HG03108 (cell line): Measurements from ENCODE around the gene NCOA3.

Experiments
- ATAC-seq: cut with Tn5 transposase; IDR thresholded peaks from one replicate; pipeline ENCODE4 v1.9.1; 2021; ENCODE audit warnings: moderate library complexity; ENCODE audit not compliant: unreplicated experiment

NCOA3 gene

DNA sequence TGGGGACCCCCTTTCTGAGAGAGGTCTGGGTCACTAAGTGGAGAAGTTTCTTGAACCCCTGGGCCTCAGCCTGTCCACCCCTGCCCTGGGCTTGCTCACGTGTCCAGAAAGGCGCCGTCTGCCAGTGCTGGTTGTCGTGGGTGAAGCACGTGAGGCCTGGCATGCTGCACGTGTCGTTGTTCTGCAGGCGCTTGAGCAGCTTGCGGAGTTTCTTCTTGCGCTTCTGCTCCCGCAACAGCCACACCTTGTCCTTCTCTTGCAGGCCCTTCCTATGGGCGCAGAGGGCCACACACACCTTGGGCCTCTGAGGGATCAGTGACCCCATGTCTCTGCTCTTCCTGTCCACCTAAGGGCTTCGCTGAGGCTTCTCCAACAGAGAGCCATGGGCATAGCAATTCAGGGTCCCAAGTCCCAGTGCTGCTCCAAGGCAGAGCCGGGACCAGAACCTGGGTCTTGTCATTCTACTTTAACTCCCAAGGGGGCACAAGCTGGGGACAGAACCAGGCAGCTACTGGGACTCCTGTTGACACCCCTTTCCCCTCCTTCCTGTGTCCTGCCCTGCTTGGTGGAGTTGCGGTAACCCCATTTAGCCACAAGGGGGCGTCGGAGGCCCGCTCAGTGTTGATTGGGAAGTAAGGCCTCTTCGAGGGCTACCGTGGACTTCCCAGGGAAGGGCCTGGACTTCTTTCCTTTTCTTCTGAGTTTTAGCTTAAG, 161.8 kb downstream of the NCOA3 start:
- ATAC-seq: no peak

DNA sequence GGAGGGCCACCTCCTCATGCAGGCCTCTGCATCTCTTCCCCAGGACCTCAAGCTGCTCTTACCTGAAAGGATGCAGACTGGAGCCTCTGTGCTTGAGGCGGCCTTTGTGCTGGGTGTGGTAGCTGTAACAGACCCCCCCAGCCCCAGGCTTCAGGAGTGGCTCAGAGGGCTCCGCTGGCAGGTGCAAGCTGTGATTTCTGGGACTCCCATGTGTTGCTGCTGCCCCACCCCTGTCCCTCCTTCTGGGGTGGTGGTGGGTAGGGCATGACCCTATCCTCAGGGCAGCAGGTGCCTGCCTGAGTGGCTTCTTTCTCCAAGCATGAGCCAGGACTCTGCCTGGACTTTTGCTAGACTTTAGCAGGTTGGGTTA, 162.4 kb downstream of the NCOA3 start:
- ATAC-seq: no peak

DNA sequence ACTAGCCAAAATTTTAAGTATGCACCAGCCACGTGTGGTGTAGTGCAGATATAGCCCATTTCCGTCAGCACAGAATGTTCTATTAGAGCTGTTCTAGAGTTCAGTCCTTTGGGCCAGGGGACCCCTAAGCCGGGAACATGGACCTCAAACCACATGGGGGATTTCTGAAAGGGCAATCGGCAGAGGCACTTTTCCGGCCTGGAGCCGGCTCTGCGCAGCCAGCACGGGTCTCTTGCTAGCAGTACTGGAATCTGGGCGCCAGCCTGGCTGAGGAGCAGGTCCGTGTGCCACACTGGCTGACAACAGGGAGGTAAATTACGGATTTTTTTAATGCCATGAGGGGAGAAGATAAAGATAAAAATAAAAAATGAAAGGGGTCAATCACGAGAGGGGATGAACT, 163.1 kb downstream of the NCOA3 start:
- ATAC-seq: no peak

DNA sequence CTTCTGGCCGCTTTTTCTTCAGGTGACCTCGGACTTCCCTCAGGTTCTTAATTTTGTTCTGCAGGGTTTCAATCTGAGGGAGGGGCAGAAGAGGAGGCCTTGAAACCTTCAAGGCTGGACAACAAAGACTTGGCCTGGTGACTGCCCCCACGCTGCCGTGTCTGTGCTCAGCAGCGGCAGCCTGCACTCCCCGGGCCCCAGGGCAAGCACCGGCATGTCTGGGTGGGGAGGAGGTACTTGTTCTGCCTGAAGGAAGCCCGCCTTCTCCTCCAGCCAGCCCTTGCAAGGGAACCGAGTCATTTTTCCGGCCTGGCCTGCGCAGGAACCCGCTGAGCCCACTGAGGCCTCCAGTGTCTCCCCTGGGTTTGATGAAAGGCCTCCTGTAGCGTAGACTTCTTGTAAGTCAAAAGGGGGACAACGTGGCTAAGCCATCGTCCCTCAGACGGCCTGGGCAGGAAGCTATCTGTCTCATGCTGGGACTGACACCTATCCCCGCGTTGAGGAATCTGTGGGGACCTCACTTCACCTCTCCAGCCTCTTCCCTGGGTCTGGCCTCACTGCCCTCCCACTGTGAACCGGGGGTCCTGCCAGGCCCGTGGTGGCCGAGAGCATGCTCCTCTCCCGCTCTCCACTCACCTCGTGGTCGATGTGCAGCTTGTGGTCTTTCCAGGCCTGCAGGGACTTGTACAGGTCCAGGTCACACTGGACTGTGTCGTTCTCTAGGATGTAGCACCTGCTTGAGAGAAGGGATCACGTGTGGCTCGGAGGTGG, 163.7 kb downstream of the NCOA3 start:
- no peak for ATAC-seq

DNA sequence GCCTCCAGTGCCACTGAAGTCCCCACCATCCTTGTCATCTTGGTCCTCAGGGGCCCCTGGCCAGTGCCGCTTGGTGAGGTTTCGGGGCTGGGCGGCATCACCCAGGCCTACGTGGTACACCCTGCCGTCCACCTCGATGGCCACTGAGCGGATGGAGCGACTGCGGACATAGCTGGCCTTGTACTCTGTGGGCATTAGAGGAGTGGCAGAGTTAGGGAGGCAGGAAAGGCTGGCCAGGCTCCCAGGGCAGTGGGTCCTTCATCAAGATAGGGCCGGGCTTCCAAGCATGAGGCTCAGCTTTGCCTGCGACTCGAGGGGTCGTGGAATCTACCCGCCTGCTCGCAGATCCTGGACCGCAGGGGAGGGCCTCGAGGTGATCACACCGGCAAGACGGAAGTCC, 164.6 kb downstream of the NCOA3 start:
- no peak for ATAC-seq

DNA sequence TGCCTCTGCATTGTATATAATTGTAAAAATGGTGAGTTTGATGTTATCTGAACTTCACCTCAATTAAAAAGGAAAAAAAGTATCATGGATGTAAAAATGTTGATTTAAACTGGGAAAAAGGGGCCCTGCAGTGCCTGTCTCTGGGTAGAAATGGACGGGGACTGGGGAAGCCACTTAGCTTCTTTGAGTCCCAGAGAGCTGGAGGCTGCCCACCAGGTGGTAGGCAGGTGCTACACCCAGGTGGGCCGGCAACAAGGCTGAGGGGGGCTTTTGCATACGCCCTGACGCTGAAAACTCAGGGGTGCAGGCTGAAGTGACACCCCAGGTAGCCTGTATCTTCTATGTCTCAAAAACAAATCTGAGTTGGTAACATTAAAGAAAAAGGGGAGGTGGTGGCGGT, 165.4 kb downstream of the NCOA3 start:
- no peak for ATAC-seq

DNA sequence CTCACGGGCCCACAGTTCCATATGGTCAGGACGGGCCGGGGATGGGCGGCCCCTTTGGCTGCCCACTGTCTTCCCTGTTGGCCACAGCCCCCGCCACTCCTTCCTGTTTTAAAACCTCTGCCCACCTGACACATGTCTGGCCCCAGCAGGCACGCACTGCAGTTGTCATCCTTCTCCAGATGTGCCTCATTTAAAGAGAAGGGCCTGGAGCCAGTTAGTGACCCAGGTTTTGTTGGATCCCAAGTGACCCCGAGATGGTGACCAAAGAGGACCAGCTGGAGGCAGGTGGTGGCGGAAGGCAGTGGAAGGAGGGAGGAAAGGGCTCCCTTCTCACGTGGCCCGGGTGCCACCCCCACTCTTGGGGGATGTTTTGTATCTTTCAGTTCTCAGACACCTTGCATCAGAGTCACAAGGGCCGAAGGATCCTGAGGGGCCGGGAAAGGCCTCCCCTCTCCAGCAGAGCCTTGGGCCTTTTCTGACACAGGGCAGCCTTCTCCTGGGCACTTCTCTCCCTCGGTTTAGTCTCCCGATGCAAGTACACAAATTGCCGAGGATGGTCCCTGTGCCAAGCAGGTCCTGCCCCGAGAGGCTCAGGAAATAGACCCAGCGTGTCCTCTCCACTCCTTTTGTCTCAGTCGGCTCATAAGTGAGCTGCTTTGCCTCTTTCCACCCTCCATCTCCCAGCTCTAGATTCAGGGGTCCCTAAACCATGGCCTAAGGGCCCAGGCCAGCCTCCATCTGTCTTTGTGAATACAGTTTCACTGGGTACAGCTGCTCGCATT, 166.0 kb downstream of the NCOA3 start:
- ATAC-seq: no peak

DNA sequence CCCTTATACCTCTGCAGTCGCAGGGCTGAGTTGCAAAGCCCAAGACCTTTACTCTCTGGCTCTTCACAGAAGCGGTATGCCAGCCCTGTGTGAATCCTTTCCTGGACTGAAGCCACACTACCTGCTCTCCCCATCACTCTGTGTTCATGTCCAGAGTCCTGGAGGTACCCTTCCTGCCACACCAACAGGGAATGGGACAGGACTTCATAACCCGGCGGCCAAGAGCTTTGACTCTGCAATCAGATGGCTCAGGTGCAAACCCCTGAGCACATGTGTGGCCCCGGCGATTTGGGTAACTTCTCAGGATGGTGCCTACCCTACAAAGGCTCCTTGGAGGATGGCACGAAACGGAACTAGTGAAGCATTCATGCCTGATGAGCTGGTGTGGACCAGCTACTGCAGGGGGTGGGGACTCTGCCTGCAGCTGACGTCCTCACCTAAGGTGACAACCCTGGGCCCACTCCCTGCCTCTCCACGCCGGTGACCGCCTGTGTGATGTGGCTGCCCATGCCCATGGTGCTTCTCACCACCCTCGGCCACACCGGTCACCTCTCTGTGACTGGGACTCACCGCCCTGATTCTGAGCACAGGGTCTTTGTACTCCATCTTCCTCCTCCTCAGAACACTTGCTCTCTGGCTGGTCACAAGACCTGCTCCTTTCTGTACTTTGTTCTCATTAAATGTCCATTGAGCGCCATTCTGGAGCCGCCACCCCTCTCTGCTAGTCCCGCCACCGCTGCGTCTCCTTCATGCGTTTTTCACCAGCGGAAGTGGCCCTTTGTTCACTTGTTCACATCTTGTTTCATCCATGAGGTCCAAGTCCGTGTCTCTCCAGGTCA, 166.8 kb downstream of the NCOA3 start:
- ATAC-seq: no peak

DNA sequence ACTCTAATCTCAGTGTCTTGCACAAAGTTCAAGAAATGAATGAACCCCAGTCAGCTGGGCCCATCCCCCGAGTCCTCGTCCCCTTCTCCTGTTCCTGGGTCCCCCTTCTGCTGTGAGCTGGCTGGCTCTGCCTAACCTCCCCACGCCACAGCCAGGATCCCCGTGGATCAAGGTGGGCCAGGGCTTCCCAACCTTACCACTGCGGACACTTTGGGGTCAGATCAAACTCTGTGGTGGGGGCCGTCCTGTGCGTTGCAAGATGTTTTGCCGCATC, 167.4 kb downstream of the NCOA3 start:
- no peak for ATAC-seq

DNA sequence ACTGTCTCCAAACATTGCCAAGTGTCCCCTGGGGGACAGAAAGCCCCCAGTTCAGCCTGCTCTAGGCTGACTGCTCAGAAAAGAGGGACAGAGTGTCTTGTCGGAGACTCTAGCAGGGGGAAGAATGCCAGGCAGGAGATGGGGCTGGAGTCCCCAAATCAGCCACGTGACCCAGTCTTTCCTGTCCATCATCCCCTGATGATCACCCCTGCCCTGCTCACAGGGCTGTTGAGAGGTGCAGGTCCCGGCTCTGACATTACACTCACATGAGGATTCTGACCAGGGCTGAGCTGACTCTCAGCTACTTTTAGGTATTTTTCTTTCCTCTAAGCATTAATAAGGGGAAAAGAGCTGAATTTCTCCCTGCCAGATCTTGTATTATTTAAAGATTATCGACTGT, 167.8 kb downstream of the NCOA3 start:
- ATAC-seq: no peak

DNA sequence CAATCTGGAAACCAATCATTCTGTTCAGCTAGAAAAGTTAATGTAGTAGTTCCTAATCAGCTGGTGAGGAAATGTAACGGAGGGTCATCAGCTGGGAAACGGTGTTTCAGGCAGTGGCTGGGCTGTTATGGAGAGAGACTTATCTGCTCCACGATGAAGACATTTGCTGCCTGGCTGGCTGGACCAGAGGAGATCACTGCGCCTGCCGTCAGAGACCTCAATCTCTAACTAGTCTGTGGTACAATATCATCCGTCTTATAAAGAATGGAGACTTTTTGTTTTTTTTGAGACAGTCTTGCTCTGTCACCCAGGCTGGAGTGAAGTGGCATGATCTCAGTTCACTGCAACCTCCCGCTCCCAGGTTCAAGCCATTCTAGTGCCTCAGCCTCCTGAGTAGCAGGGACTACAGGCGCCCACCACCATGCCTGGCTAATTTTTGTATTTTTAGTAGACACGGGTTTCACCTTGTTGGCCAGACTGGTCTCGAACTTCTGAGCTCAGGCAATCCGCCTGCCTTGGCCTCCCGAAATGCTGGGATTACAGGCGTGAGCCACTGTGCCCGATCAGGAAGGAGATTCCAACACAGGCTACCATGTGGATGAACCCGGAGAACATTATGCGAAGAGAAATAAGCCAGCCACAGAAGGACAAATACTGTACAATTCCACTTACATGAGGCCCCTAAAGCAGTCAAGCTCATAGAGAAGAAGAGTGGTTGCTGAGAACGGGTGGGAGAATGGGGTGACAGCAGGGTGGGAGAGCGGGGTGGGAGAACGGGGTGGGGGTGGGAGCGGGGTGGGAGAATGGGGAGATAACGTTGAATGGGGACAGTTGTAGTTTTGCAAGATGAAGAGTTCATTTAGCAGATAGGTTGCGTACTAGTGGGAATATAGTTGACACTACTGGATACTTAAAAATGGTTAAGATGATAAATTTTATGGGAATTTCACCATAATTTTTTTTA, 168.5 kb downstream of the NCOA3 start:
- ATAC-seq: no peak

DNA sequence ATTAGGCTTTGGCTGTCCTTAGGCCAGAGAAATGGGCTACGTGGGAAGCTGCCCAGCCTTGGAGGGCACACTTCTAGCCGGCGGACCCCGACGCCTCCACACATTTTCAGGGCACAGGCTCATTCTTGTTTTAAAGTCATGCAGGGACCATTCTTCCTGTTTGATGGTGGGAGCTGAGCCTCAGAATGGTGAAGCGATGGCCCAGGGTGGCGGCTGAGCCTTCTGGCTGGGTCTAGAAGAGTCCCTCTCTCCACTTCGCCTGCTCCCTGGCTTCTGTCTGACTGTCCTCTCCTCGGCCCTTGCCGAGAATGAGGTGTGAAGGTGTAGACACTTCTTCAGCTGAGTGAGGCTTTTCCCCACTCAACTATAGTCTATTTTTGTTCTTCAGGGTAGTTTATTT, 169.2 kb downstream of the NCOA3 start:
- no peak for ATAC-seq

DNA sequence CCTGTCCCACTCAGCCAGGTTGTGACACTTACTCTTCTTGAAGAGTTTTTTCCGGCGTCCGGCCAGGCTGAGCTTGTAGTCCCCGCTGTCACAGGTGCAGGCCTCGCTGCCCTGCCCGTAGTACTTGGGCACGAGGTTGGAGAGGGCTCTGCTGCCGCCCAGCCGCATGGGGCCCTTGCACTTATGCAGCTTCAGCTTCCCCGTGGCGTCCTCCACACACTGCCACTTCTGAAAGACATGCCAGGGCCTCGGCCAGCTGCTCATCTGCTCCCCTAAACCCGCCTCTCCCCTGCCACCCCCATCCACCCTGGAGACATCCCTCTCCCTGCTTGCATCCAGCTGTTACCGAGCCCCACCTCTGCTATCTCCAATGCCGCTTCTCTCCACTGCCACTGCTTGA, 170.5 kb downstream of the NCOA3 start:
- no peak for ATAC-seq

DNA sequence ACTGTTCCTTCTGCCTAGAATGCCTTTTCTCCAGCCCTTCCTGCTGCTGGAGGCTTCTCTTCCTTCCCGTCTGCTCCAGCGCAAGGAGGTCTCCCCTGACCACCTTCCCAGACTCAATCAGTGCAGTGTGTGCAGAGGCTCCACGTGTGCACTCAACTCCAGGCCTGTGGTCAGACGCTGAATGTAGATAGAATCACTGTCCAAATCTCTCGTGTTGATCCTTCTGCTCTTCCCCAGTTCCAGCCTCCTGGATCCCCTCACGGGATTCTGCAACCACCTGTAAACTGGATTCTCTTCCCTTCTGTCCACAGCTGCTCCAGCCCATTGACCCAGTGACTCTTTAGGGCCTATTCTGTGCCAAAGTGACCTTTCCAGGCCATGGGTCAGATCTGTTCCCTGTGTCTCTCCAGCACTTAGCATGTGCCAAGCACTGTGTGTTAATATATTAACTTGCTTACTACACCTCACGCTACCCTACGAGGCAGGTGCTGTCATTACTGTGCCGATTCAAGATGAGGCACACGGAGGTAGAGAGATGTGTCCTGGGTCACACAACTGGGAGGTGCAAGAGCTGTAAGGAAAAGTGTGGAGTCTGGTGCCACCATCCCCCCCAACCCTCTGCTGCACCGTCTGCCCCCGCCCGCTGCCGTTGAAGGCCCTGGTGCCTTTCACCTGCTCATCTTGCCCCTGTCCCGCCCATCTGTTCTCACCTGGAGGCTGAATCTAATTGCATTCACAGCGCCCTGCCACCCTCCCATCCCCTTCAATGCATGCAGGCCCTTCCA, 171.4 kb downstream of the NCOA3 start:
- no peak for ATAC-seq

DNA sequence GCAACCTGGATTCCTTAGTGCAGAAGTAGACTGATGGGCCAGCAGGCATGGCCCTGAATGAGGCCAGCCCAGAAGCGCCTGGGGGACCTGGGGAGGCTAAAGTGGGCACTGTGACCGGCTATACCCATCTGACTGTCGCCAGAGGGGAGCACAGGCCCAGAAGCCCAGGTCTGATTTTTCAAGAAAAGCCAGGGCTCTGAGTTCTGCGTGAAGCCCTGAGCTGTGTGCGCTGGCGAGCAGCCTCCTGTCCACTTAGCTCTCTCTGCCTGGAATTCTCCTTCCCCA, 171.9 kb downstream of the NCOA3 start:
- ATAC-seq: no peak

DNA sequence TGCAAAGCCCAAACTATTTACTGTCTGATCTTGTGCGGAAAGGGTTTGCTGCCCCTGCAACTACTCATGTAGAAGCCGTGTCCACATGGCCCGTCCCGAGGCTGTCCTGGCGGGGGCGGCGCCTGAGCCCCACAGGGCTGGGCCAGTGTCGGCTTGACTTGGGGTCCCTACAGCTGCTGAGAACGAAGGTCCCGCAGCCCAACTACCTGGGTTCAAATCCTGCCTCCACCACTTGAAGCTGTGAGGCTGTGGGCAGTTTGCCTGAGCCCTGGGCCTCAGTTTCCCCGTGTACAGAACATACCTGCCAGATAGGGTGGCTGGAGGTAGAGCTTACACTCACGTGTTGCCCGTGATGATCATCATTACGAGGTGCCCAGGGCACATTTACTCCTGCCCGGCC, 172.5 kb downstream of the NCOA3 start:
- no peak for ATAC-seq

DNA sequence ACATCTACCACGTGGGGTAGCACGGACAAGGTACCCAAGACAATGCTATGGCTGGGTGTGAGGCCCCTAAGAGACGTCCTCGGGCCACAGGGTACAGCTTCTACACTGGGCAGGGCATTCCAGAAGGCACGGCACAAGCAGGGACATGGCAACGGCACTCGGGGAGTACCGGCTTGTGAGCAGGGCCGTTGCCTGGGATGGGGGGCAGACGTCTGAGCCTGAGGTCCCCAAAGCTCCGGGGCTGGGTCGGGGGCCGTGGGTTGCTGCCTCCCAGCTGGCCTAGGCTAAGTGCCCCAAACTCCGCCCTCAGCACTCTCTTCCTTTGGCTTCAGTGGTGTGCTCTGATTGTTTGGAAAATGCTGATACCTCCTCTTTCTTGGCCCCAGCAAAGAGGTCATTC, 173.0 kb downstream of the NCOA3 start:
- ATAC-seq: no peak

DNA sequence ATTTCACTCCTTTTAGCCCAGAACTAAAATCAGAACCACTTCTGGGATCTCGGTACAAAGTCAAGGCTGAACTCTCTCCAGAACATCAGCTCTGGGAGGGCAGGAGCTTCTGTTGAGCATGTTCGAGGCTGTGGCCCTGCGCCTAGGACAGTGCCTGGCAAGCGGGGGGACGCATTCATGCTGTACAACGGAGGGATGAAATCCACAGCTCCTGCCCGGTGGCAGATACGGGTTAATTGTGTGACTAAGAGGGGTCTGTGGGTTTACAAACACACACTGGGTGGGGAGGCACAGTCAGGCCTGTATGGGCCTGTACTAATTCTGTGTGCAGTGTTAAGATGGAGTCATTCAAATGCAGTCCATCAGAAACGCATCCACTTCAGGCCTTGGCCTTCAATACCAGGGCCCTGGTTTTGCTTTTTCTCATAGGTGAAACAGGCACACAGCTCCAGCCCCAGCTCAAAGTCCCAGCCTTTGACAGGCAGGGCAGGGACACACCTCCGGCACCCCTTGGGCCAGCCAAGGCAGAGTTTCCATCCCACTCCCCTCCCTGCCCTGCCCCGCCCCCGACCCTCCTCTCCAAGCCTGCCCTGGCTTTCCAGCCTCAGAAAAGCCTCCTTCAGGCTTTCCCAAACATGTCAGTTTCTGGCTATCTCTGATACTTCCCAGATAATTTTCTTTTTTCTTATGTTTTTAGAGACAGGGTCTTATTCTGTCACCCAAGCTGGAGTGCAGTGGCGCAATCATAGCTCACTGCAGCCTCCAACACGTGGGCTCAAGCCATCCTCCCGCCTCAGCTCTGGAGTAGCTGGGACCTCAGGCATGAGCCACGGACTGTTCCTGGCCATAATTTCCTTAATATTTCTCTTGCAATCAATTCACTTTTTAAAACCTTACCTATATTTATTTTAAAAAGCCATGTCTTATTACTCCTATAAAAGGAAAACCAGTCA, 173.8 kb downstream of the NCOA3 start:
- ATAC-seq: no peak
